Heart left ventricle (tissue), 13 donors: ENCODE data around the gene ZDHHC14.

ENCODE experiments used
- POLR2A ChIP-seq, 2 donors: fragments of 450-650 bp; IDR thresholded peaks; one replicate each; pipeline ENCODE4 v1.6.1; 2017; ENCODE audit warnings: antibody characterized with exemption in 2 of 2, mild to moderate bottlenecking in 2 of 2, moderate library complexity in 2 of 2
- TF ChIP-seq, protein P1 (sequence below), 12 donors: fragments of 200-600 bp; sonication (generic) in 4 of 12; IDR thresholded peaks; one replicate each; pipeline versions ENCODE4 v1.5.0 to v1.8.0; 2018 to 2022; ENCODE audit warnings: antibody characterized with exemption in 12 of 12, mild to moderate bottlenecking in 5 of 12
- donor health status: ischemic (EF 13 %, LVEDD 7.1; RV severe dilation, severe dysfunction).
- donor health status: DM: no; HTN: yes; CAD: no.
- donor health status: DM: no; HTN: no; CAD: no.
- donor health status: ischemic (EF 25% LVEDD 6.9; RV normal size, moderate dysfunction).
- donor health status: ischemic (EF 25% LVEDD 5.7; RV mildly dilated, moderate dysfunction).
- donor health status: ischemic (EF 35%, LVEDD 5.7; RV mildly dilated, moderate dysfunction).
- donor health status: nonischemic (EF 11% LVEDD 7.7; RV severe dilation, severe dysfunction).
- donor health status: DM: yes; HTN: yes; CAD: no.
- donor health status: PGD.
- donor health status: ischemic (EF 29% LVEDD 5.4; RV normal size, mild dysfunction).
- donor health status: nonischemic (EF 23%, LVEDD 6.1; RV moderate dilation, normal function).

DNA sequence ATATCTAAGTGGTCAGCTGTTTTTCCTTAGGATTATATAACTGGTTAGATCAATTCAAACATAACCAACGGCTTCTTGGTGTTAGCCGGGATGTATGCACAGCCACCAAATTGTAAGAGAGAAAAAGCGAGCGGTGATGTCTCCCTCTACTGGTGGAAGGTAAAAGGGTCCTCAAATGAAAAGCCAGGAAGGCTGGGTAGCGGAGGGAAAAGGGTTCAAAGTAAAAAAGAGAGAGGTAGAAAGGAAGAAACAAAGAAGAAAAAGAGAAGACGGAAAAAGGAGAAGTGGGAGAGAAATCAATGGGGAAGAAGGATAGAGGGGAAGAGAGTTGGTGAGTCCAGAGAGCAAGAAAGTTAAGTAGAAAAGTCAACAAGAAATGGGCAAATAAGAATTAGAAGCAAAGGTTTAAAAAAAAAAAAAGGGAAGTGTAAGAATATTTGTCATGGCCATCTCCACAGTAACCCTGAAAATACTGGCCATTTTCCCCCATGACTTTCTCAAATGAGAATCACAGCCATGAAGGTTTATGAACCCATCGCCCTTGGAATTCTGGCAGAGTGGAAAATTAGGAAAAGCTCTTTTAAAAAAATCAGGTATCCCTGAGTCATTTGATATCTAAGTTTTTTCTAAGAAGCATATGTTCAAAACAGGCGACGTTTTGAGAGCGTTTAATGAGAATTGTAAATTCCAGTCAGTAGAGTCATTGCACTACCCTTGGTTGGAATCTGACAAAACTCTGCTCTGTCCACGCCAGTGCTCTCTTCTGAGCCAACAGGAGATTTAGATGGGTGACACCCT lies 286.4 kb downstream of the ZDHHC14 start:
- no peak for TF ChIP-seq POLR2A (IDR thresholded peaks at IDR 0.05)
- TF ChIP-seq, protein P1, sequence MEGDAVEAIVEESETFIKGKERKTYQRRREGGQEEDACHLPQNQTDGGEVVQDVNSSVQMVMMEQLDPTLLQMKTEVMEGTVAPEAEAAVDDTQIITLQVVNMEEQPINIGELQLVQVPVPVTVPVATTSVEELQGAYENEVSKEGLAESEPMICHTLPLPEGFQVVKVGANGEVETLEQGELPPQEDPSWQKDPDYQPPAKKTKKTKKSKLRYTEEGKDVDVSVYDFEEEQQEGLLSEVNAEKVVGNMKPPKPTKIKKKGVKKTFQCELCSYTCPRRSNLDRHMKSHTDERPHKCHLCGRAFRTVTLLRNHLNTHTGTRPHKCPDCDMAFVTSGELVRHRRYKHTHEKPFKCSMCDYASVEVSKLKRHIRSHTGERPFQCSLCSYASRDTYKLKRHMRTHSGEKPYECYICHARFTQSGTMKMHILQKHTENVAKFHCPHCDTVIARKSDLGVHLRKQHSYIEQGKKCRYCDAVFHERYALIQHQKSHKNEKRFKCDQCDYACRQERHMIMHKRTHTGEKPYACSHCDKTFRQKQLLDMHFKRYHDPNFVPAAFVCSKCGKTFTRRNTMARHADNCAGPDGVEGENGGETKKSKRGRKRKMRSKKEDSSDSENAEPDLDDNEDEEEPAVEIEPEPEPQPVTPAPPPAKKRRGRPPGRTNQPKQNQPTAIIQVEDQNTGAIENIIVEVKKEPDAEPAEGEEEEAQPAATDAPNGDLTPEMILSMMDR (IDR thresholded peaks at IDR 0.05), result peak; percentile 74 to 94 (median 87)
